Loucy (cell line): ENCODE measurements around the gene COPS2.

Experiments
- H2AFZ ChIP-seq: fragments of 200-600 bp; sonication (generic); 2 replicates; pipeline ENCODE4 v1.6.0; 2016; ENCODE audit warnings: antibody characterized with exemption, mild to moderate bottlenecking, low read length, moderate library complexity
- H3F3A ChIP-seq: fragments of 200-600 bp; 2 replicates; pipeline ENCODE4 v1.6.0; 2016; ENCODE audit warnings: antibody characterized with exemption, low read depth, mild to moderate bottlenecking
- H3K27me3 ChIP-seq: fragments of 200-600 bp; sonication (generic); 2 replicates; pipeline ENCODE4 v1.6.1; 2014; ENCODE audit warnings: low read length, mild to moderate bottlenecking; ENCODE audit not compliant: insufficient read depth, poor library complexity, severe bottlenecking
- H3K36me3 ChIP-seq: fragments of 200-600 bp; sonication (generic); 2 replicates; pipeline ENCODE4 v1.6.1; 2016; ENCODE audit warnings: low read length; ENCODE audit not compliant: insufficient read depth
- H3K4me1 ChIP-seq: fragments of 200-600 bp; sonication (generic); 2 replicates; pipeline ENCODE4 v1.5.1; 2014; ENCODE audit warnings: low read length, mild to moderate bottlenecking; ENCODE audit not compliant: insufficient read depth, poor library complexity, severe bottlenecking
- H3K4me2 ChIP-seq: fragments of 200-600 bp; sonication (generic); 2 replicates; pipeline ENCODE4 v1.6.0; 2014; ENCODE audit warnings: antibody characterized with exemption, low read length, low read depth, mild to moderate bottlenecking; ENCODE audit not compliant: poor library complexity, severe bottlenecking
- H3K4me3 ChIP-seq: fragments of 200-600 bp; sonication (generic); 2 replicates; pipeline ENCODE4 v1.5.1; 2014; ENCODE audit warnings: low read length, mild to moderate bottlenecking, mixed read lengths; ENCODE audit not compliant: poor library complexity, severe bottlenecking
- H3K79me2 ChIP-seq: fragments of 200-600 bp; sonication (generic); 2 replicates; pipeline ENCODE4 v1.6.1; 2014; ENCODE audit warnings: low read length; ENCODE audit not compliant: insufficient read depth
- H3K9ac ChIP-seq: fragments of 200-600 bp; sonication (generic); 2 replicates; pipeline ENCODE4 v1.6.0; 2014; ENCODE audit warnings: mild to moderate bottlenecking, low read depth, low read length, moderate library complexity; ENCODE audit not compliant: poor library complexity, severe bottlenecking
- H3K9me2 ChIP-seq: fragments of 200-600 bp; sonication (generic); replicated peaks from 2 replicates; pipeline ENCODE4 v1.6.1; 2016; ENCODE audit warnings: low read depth, low read length, mixed read lengths
- H3K9me3 ChIP-seq: fragments of 200-600 bp; sonication (generic); 2 replicates; pipeline ENCODE4 v1.6.1; 2014; ENCODE audit warnings: mild to moderate bottlenecking, antibody characterized with exemption, low read length, low read depth; ENCODE audit not compliant: insufficient read depth
- H4K20me1 ChIP-seq: fragments of 200-600 bp; sonication (generic); 2 replicates; pipeline ENCODE4 v1.6.0; 2014; ENCODE audit warnings: antibody characterized with exemption, low read length, mild to moderate bottlenecking; ENCODE audit not compliant: insufficient read depth, poor library complexity, severe bottlenecking
- EZH2phosphoT487 ChIP-seq: fragments of 200-600 bp; IDR thresholded peaks from 2 replicates; pipeline ENCODE4 v1.6.1; 2018; ENCODE audit warnings: antibody characterized with exemption, mild to moderate bottlenecking, moderate library complexity, borderline replicate concordance
- TF ChIP-seq, protein P1 (sequence below): fragments of 200-600 bp; sonication (generic); conservative IDR thresholded peaks from 2 replicates; pipeline ENCODE4 v1.5.1; 2014; ENCODE audit warnings: mild to moderate bottlenecking, antibody characterized with exemption, low read length

The COPS2 gene

GRCh38 chr15:49148727-49149126 is 6.7 kb downstream of the COPS2 start:
- no peaks in the 10 kb centered on the region for H3K9me3 ChIP-seq
- H2AFZ ChIP-seq = no peak overlapping the region
- peaks cover 92% of the 10 kb centered on the region for H3K79me2 ChIP-seq
- H3K36me3 ChIP-seq = peaks cover 13% of the 10 kb centered on the region; the same call in 1 of the 2 replicates
- peaks cover 47% of the 10 kb centered on the region for H3K4me1 ChIP-seq
- no peak overlapping the region for H3K9ac ChIP-seq
- no peaks in the 10 kb centered on the region for H3K27me3 ChIP-seq
- peaks cover 86% of the 10 kb centered on the region for H4K20me1 ChIP-seq
- no peaks in the 10 kb centered on the region for H3K9me2 ChIP-seq
- no peaks in the 10 kb centered on the region for H3F3A ChIP-seq
- H3K4me3 ChIP-seq = peak overlapping the region; percentile 7
- TF ChIP-seq, protein P1, sequence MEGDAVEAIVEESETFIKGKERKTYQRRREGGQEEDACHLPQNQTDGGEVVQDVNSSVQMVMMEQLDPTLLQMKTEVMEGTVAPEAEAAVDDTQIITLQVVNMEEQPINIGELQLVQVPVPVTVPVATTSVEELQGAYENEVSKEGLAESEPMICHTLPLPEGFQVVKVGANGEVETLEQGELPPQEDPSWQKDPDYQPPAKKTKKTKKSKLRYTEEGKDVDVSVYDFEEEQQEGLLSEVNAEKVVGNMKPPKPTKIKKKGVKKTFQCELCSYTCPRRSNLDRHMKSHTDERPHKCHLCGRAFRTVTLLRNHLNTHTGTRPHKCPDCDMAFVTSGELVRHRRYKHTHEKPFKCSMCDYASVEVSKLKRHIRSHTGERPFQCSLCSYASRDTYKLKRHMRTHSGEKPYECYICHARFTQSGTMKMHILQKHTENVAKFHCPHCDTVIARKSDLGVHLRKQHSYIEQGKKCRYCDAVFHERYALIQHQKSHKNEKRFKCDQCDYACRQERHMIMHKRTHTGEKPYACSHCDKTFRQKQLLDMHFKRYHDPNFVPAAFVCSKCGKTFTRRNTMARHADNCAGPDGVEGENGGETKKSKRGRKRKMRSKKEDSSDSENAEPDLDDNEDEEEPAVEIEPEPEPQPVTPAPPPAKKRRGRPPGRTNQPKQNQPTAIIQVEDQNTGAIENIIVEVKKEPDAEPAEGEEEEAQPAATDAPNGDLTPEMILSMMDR = no peak
- no peak for TF ChIP-seq EZH2phosphoT487
- H3K4me2 ChIP-seq = peak overlapping the region; percentile 41

GRCh38 chr15:49148298-49148697 is 7.1 kb downstream of the COPS2 start:
- H3K9ac ChIP-seq = no peak overlapping the region
- H3F3A ChIP-seq = no peaks in the 10 kb centered on the region
- H3K79me2 ChIP-seq = peaks cover 88% of the 10 kb centered on the region
- no peak overlapping the region for H2AFZ ChIP-seq
- TF ChIP-seq, protein P1 = no peak
- peak overlapping the region; percentile 7 for H3K4me3 ChIP-seq
- H3K4me1 ChIP-seq = peaks cover 43% of the 10 kb centered on the region
- no peaks in the 10 kb centered on the region for H3K27me3 ChIP-seq
- no peaks in the 10 kb centered on the region for H3K9me2 ChIP-seq
- H3K4me2 ChIP-seq = peak overlapping the region; percentile 41
- H3K9me3 ChIP-seq = no peaks in the 10 kb centered on the region
- H3K36me3 ChIP-seq = peaks cover 17% of the 10 kb centered on the region; the same call in 1 of the 2 replicates
- peaks cover 82% of the 10 kb centered on the region for H4K20me1 ChIP-seq

DNA sequence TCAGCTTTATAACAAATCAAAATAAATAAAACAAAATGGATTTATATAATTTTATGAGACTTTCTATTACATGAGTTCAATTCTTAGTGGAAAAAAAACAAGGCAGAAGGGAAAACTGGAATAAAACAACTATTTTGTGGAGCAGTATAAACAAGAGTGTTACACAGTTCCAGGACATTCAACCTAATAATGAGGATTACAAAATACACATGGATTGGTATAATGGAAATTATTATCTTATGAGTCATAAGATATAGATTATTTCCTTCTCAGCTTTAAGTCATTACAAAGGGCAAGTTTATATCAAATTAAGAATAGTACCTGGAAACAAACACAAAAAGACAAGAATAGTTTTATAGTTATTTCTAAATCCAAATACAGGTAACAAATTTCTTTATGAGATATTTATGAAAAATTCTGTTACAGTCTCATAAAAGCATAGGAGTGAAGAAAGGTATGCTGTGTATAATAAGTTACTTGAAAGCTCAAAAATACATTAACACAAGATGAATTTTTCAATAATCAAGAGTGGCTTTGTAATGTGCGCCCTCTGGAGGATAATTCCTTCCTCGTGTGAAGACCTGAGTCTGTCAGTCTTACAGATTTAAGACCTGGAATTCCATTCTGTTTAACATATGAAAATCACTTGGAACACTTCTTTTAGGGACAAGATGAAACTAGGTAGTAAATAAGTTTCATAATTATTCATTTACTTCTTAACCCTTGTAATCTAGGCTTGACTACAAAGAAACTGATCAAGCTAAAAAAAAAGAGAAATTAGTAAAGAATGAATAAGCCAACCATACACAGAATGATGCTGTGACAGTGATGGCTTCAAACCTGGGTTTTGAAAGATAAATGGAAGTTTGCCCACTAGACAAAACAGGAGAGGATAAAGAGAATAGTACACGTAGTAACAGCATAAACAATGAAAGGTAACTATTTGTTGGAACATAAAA is 9.5 kb downstream of the COPS2 start:
- TF ChIP-seq, protein P1 = peak; percentile 91
- TF ChIP-seq EZH2phosphoT487 = no peak
- H4K20me1 ChIP-seq = peaks cover 62% of the 10 kb centered on the region
- H2AFZ ChIP-seq = no peak overlapping the region
- H3K9me3 ChIP-seq = no peaks in the 10 kb centered on the region
- no peaks in the 10 kb centered on the region for H3K9me2 ChIP-seq
- no peaks in the 10 kb centered on the region for H3K27me3 ChIP-seq
- H3K4me2 ChIP-seq = peak overlapping the region; percentile 41
- no peak overlapping the region for H3K4me3 ChIP-seq
- H3K4me1 ChIP-seq = peaks cover 35% of the 10 kb centered on the region
- peaks cover 68% of the 10 kb centered on the region for H3K79me2 ChIP-seq
- no peak overlapping the region for H3K9ac ChIP-seq
- peaks cover 39% of the 10 kb centered on the region for H3K36me3 ChIP-seq
- H3F3A ChIP-seq = no peaks in the 10 kb centered on the region
